Tibial nerve (tissue), 4 donors: ENCODE results near the gene MAPK8. TPM values are rescaled to one million over a fixed set of nuclear protein-coding genes. Genes with fewer than 3 reads are reported as not detected.

Source experiments
- DNase-seq, 2 donors: peaks; one replicate each; pipeline ENCODE4 v3.0.0-alpha.2; 2019; ENCODE audit warnings: low spot score in 2 of 2
- H3K27ac ChIP-seq, 4 donors: fragments of 200-600 bp; sonication (generic) in 3 of 4; one replicate each; pipeline ENCODE4 v1.5.1; 2017 to 2019; ENCODE audit warnings: mild to moderate bottlenecking in 1 of 4
- H3K27me3 ChIP-seq, 2 donors: fragments of 200-600 bp; sonication (generic) in 1 of 2; one replicate each; pipeline versions ENCODE4 v1.5.1 to v1.6.0; 2017 to 2019
- H3K36me3 ChIP-seq, 3 donors: fragments of 200-600 bp; sonication (generic); one replicate each; pipeline ENCODE4 v1.5.1; 2018 to 2019
- H3K4me1 ChIP-seq, 4 donors: fragments of 200-600 bp; sonication (generic) in 3 of 4; one replicate each; pipeline ENCODE4 v1.5.1; 2017 to 2019
- H3K4me3 ChIP-seq, 4 donors: fragments of 200-600 bp; sonication (generic) in 3 of 4; one replicate each; pipeline ENCODE4 v1.5.1; 2017 to 2019; ENCODE audit warnings: mild to moderate bottlenecking in 1 of 4, moderate library complexity in 1 of 4
- H3K9me3 ChIP-seq, 4 donors: fragments of 200-600 bp; sonication (generic) in 3 of 4; one replicate each; pipeline ENCODE4 v1.5.1; 2017 to 2019
- EP300 ChIP-seq, 2 donors: sonication (generic); formaldehyde crosslinking; IDR thresholded peaks; one replicate each; pipeline ENCODE4 v1.6.1; 2017; ENCODE audit warnings: antibody characterized with exemption in 2 of 2, mild to moderate bottlenecking in 1 of 2
- POLR2A ChIP-seq, 2 donors: fragments of 450-650 bp; IDR thresholded peaks; one replicate each; pipeline ENCODE4 v1.6.1; 2017; ENCODE audit warnings: antibody characterized with exemption in 2 of 2, mild to moderate bottlenecking in 2 of 2, moderate library complexity in 2 of 2
- WGBS, 2 donors: methylation state at CpG; one replicate each; pipeline ENCODE4 v1.1.5; 2018; 5-methylcytosine and 5-hydroxymethylcytosine counted together
- total RNA-seq, 4 donors: library from RNA; depleted of rRNA; stranded (reverse); fragments of >200 nt; gene quantifications; one replicate each; pipeline ENCODE4 v1.1.0, GENCODE V29; 2016
- TF ChIP-seq, protein P1 (sequence below), 5 experiments: fragments of 200-600 bp in 3 of 5; fragments of 450-650 bp in 2 of 5; sonication (generic) in 3 of 5; IDR thresholded peaks; one replicate each; pipeline ENCODE4 v1.5.1; 2016 to 2019; ENCODE audit warnings: antibody characterized with exemption in 5 of 5, mild to moderate bottlenecking in 3 of 5, moderate library complexity in 2 of 5

MAPK8 gene
- total RNA-seq, 4 donors from 2014 or later = 53.4 to 65.6 (median 62.2) TPM

DNA sequence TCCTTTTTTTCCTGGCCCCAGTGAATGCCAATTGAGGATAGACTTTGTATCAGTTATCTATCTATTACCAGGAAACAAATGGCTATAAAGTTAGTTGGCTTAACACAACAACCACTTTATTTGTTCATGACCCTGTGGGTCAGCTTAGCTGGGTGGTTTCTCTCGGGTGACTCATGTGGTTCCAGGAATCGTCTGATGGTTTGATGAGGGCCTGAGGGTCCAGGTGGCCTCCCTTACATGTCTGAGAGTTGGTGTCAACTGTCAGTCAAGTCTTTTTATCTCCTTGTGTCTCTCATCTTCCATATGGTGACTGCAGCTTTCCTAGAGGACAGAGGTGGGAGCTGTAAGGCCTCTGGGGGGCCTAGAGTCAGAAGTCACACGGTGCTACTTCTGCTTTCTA, 15.3 kb upstream of the MAPK8 start:
- no peak for DNase-seq
- no peak overlapping the region for H3K4me3 ChIP-seq
- H3K27me3 ChIP-seq = no peaks in the 10 kb centered on the region
- H3K27ac ChIP-seq = no peak overlapping the region
- H3K36me3 ChIP-seq = no peaks in the 10 kb centered on the region
- H3K9me3 ChIP-seq = no peaks in the 10 kb centered on the region
- WGBS, 2 donors = 62 to 65% methylated on average over 3 of the region's 3 CpGs
- TF ChIP-seq EP300 (IDR thresholded peaks at IDR 0.05) (no peak), POLR2A (IDR thresholded peaks at IDR 0.05) (no peak)
- TF ChIP-seq, protein P1, sequence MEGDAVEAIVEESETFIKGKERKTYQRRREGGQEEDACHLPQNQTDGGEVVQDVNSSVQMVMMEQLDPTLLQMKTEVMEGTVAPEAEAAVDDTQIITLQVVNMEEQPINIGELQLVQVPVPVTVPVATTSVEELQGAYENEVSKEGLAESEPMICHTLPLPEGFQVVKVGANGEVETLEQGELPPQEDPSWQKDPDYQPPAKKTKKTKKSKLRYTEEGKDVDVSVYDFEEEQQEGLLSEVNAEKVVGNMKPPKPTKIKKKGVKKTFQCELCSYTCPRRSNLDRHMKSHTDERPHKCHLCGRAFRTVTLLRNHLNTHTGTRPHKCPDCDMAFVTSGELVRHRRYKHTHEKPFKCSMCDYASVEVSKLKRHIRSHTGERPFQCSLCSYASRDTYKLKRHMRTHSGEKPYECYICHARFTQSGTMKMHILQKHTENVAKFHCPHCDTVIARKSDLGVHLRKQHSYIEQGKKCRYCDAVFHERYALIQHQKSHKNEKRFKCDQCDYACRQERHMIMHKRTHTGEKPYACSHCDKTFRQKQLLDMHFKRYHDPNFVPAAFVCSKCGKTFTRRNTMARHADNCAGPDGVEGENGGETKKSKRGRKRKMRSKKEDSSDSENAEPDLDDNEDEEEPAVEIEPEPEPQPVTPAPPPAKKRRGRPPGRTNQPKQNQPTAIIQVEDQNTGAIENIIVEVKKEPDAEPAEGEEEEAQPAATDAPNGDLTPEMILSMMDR (IDR thresholded peaks at IDR 0.05) = no peak
- peaks cover 0 to 10% (median 0%) of the 10 kb centered on the region in 4 donors for H3K4me1 ChIP-seq

DNA sequence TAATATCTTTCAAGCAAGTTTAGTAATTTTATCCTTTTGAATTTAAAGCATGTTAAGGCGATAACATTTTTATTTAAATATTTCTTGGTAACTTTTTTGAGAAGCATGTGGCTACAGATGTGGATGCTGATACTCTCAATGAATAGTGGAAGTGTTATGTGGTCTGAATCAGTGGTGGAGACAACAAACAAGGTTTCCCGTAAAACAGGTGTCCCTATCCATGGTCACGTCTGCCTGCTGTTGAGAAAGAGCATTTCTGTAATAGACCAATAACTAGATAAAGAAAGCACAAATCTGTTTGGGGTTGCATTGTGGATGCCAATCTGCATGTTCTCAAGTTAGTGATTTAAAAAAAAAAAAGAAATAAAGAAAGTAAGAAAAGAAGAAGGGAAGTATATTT, 13.9 kb upstream of the MAPK8 start:
- Histone ChIP-seq H3K27ac (no peak overlapping the region), H3K4me1 (peaks cover 0 to 10% (median 0%) of the 10 kb centered on the region in 4 donors), H3K9me3 (no peaks in the 10 kb centered on the region), H3K27me3 (no peaks in the 10 kb centered on the region), H3K4me3 (no peak overlapping the region), H3K36me3 (no peaks in the 10 kb centered on the region)
- DNase-seq = no peak
- TF ChIP-seq, protein P1 (IDR thresholded peaks at IDR 0.05) = no peak
- TF ChIP-seq EP300 (IDR thresholded peaks at IDR 0.05) (no peak), POLR2A (IDR thresholded peaks at IDR 0.05) (no peak)
- WGBS, 2 donors = 95% methylated on average over 3 of the region's 3 CpGs

- no peaks in the 10 kb centered on the region for H3K27me3 ChIP-seq
- H3K27ac ChIP-seq = no peak overlapping the region
- WGBS, 2 donors = 76 to 93% methylated on average over 2 of the region's 2 CpGs
- H3K4me1 ChIP-seq = peaks cover 0 to 7% (median 0%) of the 10 kb centered on the region in 4 donors
- no peaks in the 10 kb centered on the region for H3K9me3 ChIP-seq
- TF ChIP-seq, protein P1 (IDR thresholded peaks at IDR 0.05) = no peak
- H3K4me3 ChIP-seq = no peak overlapping the region
- no peaks in the 10 kb centered on the region for H3K36me3 ChIP-seq
- DNase-seq = no peak
These were observed 12.0 kb upstream of the MAPK8 start for GRCh38 chr10:48294431-48294830.

GRCh38 chr10:48296576-48297098, 9.8 kb upstream of the MAPK8 start:
- DNase-seq = no peak
- TF ChIP-seq EP300 (IDR thresholded peaks at IDR 0.05) (no peak), POLR2A (IDR thresholded peaks at IDR 0.05) (no peak)
- TF ChIP-seq, protein P1 (IDR thresholded peaks at IDR 0.05) = no peak
- Histone ChIP-seq H3K9me3 (no peaks in the 10 kb centered on the region), H3K4me1 (no peaks in the 10 kb centered on the region), H3K4me3 (no peak overlapping the region), H3K27me3 (no peaks in the 10 kb centered on the region), H3K27ac (no peak overlapping the region), H3K36me3 (no peaks in the 10 kb centered on the region)
- WGBS, 2 donors = 61 to 77% methylated on average over 4 of the region's 4 CpGs

DNA sequence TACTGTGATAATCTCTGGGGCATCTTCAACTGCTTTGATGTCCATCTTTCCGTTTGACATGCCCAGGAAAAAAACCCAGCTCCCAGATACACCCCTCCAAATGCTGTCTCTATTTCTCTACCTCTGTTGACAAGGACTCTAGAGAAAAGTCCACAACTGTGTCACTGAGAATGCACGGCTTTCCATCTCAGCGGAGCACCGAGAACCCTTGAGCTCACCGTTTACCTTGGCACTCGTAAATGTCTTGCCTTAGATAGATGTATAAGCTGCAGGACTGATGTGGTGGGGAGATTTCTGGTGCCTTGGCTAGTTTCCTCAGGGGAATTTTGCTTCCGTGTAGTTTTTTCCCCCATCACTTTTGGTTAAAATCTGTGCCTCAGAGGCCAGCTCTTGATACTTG, 7.4 kb upstream of the MAPK8 start:
- no peaks in the 10 kb centered on the region for H3K27me3 ChIP-seq
- WGBS, 2 donors = 79 to 81% methylated on average over 7 of the region's 7 CpGs
- no peaks in the 10 kb centered on the region for H3K36me3 ChIP-seq
- TF ChIP-seq POLR2A (IDR thresholded peaks at IDR 0.05) (no peak), EP300 (IDR thresholded peaks at IDR 0.05) (no peak)
- TF ChIP-seq, protein P1 (IDR thresholded peaks at IDR 0.05) = no peak
- H3K27ac ChIP-seq = no peak overlapping the region
- no peak for DNase-seq
- H3K4me1 ChIP-seq = no peaks in the 10 kb centered on the region
- no peak overlapping the region for H3K4me3 ChIP-seq
- no peaks in the 10 kb centered on the region for H3K9me3 ChIP-seq
